Stimulated activated naive CD4-positive, alpha-beta T cell treated with Interleukin-2 at 50 U/mL for 16 hours (primary cell): ENCODE measurements around the gene STPG2.
"Not testable (repeated sequence)": the region's sequence is repeated elsewhere in the genome, so short reads cannot be mapped to it uniquely, and the experiment has no call there.

ENCODE experiments used
- DNase-seq: peaks from one replicate; lab custom pipeline; 2025; lab: John Stamatoyannopoulos, UW

Gene STPG2

GRCh38 chr4:97633831-97634230 lies 509.4 kb downstream of the STPG2 start:
- not testable (repeated sequence) for DNase-seq

- DNase-seq, result no peak
These were observed 515.5 kb downstream of the STPG2 start for GRCh38 chr4:97627750-97628149.

DNA sequence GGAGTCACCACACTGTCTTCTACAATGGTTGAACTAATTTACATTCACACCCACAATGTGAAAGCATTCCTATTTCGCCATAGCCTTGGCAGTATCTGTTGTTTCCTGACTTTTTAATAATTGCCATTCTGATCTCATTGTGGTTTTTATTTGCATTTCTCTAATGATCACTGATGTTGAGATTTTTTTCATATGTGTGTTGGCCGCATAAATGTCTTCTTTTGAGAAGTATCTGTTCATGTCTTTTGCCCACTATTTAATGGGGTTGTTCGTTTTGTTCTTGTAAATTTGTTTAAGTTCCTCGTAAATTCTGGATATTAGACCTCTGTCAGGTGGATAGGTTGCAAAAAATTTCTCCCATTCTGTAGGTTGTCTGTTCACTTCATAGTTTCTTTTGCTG lies 519.1 kb downstream of the STPG2 start:
- no peak for DNase-seq

DNA sequence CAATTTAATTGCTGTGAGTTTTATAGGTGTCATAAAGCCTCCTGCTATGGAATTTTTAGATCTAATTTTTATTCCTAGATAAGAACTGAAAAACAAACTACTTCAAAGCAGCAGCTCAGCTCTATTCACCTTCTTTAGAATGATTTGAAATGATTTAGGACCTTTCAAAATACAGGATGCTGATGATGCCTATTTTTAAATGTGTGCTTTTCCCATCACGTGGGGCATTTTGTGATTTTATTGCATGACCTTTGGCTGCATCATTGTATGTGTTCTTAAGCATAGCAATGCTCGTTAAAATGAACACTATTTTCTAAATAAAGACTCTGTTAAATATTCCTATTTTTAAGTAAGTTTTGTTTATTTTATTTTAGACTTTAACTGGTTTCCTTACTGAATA lies 537.3 kb downstream of the STPG2 start:
- no peak for DNase-seq

- DNase-seq, result no peak
These were observed 550.0 kb downstream of the STPG2 start for GRCh38 chr4:97593248-97593647.

DNA sequence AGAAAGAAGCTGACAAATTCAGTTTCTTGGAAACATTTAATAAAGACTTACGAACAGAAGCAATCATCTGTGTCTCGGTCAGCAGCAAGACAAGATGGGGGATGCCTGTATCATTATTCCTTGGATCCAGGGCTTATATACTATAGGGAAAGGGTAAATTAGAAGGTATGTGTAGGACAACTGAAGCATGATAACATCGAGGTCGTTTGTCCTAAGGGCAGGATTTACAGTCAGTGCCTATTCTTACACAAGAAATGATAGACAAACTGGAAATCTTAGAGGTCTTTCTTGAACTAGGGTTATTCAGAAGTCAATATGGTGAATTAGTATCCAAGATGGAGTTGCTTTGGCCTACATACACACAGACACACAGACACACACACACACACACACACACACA lies 553.0 kb downstream of the STPG2 start:
- no peak for DNase-seq

GRCh38 chr4:97589481-97590196 lies 553.6 kb downstream of the STPG2 start:
- DNase-seq, result no peak

GRCh38 chr4:97587912-97588311 lies 555.4 kb downstream of the STPG2 start:
- DNase-seq, result no peak

DNA sequence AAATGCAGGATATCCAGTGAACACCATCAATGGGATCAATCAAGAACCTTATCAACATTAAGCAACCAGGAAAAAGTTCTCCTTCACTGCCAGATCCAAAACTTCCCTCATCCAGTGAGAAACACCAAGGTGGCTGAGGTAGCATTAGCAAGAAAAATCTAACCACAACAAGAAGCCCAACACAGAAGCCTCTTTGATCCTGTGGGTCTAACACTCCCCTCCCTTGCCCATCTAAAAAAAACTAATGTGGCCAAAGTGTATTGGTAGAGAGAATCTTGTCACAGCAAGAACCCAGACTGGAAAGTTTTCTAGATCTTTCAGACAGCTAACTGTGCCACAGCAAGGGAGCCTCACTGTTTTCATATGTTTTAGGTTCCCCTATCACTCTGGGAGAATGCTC lies 558.0 kb downstream of the STPG2 start:
- no peak for DNase-seq

DNA sequence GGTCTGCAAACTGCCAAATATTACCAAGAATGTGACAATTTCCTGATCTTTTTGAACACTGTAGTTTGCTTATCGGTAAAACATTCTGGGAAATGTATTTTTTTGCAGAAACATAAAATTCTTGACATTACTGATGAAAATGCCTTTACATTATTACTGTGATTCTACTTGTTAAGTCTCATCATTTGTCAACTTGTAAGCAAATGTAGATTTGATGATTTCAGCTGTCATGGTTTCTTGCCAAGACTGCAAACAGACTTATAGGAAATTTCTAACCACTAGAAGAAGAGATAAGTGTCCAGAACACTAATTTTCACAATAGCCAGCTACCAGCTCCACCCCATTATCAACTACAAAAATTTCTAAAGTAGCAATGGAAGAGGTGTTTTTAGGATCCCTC lies 560.4 kb downstream of the STPG2 start:
- DNase-seq, result no peak

DNA sequence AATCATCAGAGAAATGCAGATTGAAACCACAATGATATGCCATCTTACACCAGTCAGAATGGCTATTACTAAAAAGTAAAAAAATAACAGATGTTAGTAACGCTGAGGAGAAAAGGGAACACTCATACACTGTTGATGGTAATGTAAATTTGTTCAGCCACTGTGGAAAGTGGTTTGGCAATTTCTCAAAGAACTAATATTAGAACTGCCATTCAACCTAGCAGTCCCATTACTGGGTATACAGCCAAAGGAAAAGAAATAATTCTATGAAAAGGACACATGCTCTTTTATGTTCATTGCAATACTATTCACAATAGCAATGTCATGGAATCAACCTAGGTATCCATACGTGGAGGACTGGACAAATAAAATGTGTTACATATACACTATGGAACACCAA lies 566.3 kb downstream of the STPG2 start:
- no peak for DNase-seq

DNA sequence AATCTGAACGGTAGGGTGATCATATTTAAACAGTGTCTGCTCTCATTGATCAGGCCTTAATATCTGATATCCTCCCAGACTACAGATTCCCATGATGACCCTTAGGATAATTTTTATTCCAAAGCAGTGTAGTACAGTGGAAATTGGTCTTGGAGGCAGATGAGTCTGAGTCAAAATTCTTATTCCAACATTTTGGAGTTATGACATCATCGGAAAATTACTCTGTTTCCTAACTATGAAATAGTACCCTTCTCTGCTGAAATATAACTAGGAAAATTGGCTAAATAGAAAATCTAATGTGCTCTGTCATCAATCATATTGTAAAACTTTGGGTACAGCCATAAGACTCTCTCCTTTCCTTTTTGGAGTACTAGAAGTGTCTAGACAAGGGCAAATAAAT lies 583.3 kb downstream of the STPG2 start:
- DNase-seq, result no peak

GRCh38 chr4:97558204-97558778 lies 585.0 kb downstream of the STPG2 start:
- DNase-seq, result no peak

DNA sequence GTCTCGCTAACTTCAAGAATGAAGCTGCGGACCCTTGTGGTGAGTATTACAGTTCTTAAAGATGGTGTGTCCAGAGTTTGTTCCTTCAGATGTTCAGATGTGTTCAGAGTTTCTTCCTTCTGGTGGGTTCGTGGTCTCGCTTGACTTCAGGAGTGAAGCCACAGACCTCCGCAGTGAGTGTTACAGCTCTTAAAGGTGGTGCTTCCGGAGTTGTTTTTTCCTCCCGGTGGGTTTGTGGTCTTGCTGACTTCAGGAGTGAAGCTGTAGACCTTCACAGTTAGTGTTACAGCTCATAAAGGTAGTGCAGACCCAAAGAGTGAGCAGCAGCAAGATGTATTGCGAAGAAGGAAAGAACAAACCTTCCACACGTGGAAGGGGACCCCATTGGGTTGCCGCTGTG lies 592.6 kb downstream of the STPG2 start:
- not testable (repeated sequence) for DNase-seq

DNA sequence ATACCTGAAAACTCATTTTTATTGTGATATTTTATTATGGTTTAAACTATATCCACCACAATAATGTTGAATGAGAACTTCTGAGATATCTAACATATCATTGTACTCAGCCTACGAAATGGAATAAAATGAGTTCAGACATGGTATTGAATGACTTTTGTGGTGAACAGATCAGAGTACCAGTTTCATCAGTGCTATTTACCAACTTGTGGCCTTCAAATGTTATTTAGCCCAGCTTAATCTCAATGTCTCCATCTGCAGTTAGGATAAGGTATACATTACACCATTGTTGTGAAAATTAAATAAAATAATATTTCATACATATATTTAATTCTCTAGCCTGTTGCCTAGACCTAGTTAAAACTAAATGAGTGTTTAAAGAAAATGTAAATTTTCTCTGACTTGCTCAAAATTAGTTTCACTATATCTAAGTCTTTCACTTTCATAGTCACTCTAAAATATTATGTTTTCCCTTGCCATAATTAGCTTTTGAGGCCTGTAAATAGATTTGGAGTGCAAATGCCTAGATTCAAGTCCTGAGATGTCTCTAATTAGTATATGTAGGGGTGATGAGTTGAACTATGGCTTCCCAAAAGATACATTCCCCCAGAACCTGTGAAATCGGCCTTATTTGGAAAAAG lies 594.2 kb downstream of the STPG2 start:
- DNase-seq, result no peak

DNA sequence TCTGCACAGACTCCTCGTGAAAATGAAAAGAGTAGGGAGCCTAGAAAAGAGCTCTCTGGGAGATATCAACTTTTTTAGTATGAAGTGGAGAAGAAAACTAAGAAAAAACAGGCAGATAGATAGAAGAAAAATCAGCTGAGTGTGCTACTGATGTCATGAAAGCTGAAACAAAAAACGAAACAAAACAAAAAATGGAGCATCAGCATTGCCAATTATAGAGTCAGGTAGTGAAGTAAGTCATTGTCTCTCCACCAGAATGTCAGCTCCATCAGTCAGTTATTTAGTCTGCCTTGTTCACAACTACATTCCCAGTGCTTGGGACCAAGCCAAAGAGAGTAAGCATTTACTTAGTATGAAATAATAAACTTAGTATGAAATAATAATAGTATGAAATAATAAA lies 595.1 kb downstream of the STPG2 start:
- DNase-seq, result no peak

DNA sequence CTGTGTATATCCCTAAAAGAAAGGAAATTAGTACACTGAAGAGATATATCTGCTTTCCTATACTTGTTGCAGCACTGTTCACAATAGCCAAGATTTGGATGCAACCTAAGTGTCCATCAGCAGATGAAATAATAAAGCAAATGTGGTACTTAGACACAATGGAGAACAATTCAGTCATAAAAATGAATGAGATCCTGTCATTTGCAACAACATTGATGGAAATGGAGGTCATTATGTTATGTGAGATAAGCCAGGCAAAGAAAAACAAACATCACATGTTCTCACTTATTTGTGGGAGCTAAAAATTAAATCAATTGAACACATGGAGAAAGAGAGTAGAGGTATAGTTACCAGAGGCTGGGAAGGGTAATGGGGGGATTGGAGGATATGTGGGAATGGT lies 611.9 kb downstream of the STPG2 start:
- no peak for DNase-seq

DNA sequence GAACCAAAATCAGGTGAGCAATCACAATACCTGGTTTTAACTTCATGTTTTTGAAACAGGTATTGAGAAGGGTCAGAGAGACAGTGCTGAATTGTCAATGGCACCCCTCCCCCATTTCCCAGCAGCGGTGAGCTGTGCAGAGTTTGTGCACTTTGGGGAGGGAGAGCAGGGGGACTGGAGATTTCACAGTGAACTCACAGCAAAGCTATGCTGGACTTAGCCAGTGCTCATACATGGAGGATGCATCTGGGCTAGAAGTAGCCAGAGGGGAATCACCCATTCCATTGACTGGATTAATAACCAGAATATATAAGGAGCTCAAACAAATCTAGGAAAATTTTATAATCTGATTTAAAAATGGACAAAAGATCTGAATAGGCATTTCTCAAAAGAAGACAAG lies 612.6 kb downstream of the STPG2 start:
- DNase-seq, result no peak

- no peak for DNase-seq
These were observed 618.0 kb downstream of the STPG2 start for GRCh38 chr4:97525236-97525635.

DNA sequence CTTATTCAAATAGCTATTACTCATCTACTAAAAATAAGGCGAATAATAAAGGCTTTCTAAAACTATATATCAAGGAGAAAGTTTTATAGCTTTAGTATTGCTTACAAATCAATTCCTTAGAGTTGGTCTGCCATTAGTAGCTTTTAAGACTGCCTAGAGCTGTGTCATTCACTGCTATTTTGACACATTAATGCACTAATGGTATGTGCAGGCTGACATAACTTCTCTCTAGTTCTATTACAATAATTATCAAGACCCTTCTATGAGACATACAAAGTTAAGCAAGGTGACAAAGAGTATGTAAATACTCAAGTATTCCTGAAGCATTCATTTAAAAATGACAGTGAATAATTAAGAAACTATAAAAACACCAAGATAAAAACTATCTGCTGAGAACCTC lies 625.3 kb downstream of the STPG2 start:
- no peak for DNase-seq

DNA sequence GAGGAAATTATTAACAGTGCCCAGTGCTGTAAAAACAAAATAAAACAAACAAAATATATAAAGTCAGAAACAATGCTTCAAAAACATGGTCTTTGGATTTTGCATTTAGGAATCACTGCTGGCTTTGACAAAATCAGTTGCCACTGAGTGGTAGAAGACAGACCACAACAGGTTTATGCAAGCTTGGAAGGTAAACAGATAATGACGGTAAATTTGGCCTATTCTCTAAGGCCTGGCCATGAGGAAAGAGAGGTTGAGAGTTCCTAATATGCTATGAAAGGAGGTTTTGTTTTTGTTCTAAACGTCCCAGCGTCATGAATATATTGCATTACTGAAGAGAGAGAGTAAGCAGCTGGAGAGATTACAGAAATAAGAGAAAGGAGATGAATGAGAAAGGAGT lies 629.4 kb downstream of the STPG2 start:
- DNase-seq, result no peak
